HG03457 (cell line): ENCODE measurements around the gene ST6GAL1.

Experiments
- ATAC-seq: cut with Tn5 transposase; IDR thresholded peaks from one replicate; pipeline ENCODE4 v1.9.1; 2021; ENCODE audit warnings: moderate number of reproducible peaks; ENCODE audit not compliant: unreplicated experiment

The ST6GAL1 gene

GRCh38 chr3:187072102-187072501, 141.8 kb downstream of the ST6GAL1 start:
- no peak for ATAC-seq

- ATAC-seq, result no peak
These were observed 142.2 kb downstream of the ST6GAL1 start for GRCh38 chr3:187072511-187072910.

GRCh38 chr3:187073581-187074098, 143.3 kb downstream of the ST6GAL1 start:
- no peak for ATAC-seq

GRCh38 chr3:187074846-187075245, 144.5 kb downstream of the ST6GAL1 start:
- no peak for ATAC-seq

GRCh38 chr3:187076297-187076696, 146.0 kb downstream of the ST6GAL1 start:
- ATAC-seq, result no peak

- no peak for ATAC-seq
These were observed 146.8 kb downstream of the ST6GAL1 start for GRCh38 chr3:187077085-187077484.

- ATAC-seq, result no peak
These were observed 147.2 kb downstream of the ST6GAL1 start for GRCh38 chr3:187077537-187077936.

- no peak for ATAC-seq
These were observed 149.0 kb downstream of the ST6GAL1 start for GRCh38 chr3:187079090-187080022.

- ATAC-seq, result no peak
These were observed 150.6 kb downstream of the ST6GAL1 start for GRCh38 chr3:187080799-187081450.

- no peak for ATAC-seq
These were observed 152.5 kb downstream of the ST6GAL1 start for GRCh38 chr3:187082758-187083375.

- no peak for ATAC-seq
These were observed 153.8 kb downstream of the ST6GAL1 start for GRCh38 chr3:187084126-187084525.

GRCh38 chr3:187084580-187084979, 154.3 kb downstream of the ST6GAL1 start:
- no peak for ATAC-seq

- ATAC-seq, result no peak
These were observed 154.8 kb downstream of the ST6GAL1 start for GRCh38 chr3:187085021-187085666.

GRCh38 chr3:187085933-187086332, 155.6 kb downstream of the ST6GAL1 start:
- ATAC-seq, result no peak

GRCh38 chr3:187086831-187087230, 156.5 kb downstream of the ST6GAL1 start:
- no peak for ATAC-seq

GRCh38 chr3:187088701-187089100, 158.4 kb downstream of the ST6GAL1 start:
- ATAC-seq, result no peak

- no peak for ATAC-seq
These were observed 163.0 kb downstream of the ST6GAL1 start for GRCh38 chr3:187093320-187093719.

- ATAC-seq, result no peak
These were observed 168.7 kb downstream of the ST6GAL1 start for GRCh38 chr3:187098923-187099512.

GRCh38 chr3:187101184-187102072, 171.1 kb downstream of the ST6GAL1 start:
- no peak for ATAC-seq
